ENCODE measurements around the gene FARSA. TPM values are rescaled to one million over a fixed set of nuclear protein-coding genes. Genes with fewer than 3 reads are reported as not detected.

The FARSA gene
- total RNA-seq, 1 donor from 2014 or later: 51.6 TPM

Small RNA genes within 50 kb of the gene (microRNA-seq; reads per million reads assigned to microRNA genes)
- not detected for gene MIR5695 (ENCODE audit: borderline number of aligned reads)
- not detected for gene MIR6515 (ENCODE audit: borderline number of aligned reads)

Other genes starting within 250 kb of the FARSA start
- not detected for gene GNG14, start 245.7 kb downstream of the FARSA start, total RNA-seq
- gene FBXW9, start 237.1 kb downstream of the FARSA start, total RNA-seq: 4.4 TPM
- gene TNPO2, start 209.8 kb downstream of the FARSA start, total RNA-seq: 79.4 TPM
- 139 TPM for gene TRIR, start 199.0 kb downstream of the FARSA start, total RNA-seq
- gene GET3, start 196.2 kb downstream of the FARSA start, total RNA-seq: 57.6 TPM
- gene BEST2, start 181.9 kb downstream of the FARSA start, total RNA-seq: not detected
- 57.7 TPM for gene HOOK2, start 158.2 kb downstream of the FARSA start, total RNA-seq
- gene JUNB, start 142.2 kb downstream of the FARSA start, total RNA-seq: 800 TPM
- 238 TPM for gene PRDX2, start 131.9 kb downstream of the FARSA start, total RNA-seq
- 2.1 TPM for gene THSD8, start 131.6 kb downstream of the FARSA start, total RNA-seq
- gene RNASEH2A, start 127.1 kb downstream of the FARSA start, total RNA-seq: 2.7 TPM
- gene RTBDN, start 99.1 kb downstream of the FARSA start, total RNA-seq: not detected
- gene MAST1, start 95.2 kb downstream of the FARSA start, total RNA-seq: 0.90 TPM
- 28.9 TPM for gene DNASE2, start 52.3 kb downstream of the FARSA start, total RNA-seq
- gene KLF1, start 46.5 kb downstream of the FARSA start, total RNA-seq: not detected
- 23.3 TPM for gene GCDH, start 42.6 kb downstream of the FARSA start, total RNA-seq
- not detected for gene SYCE2, start 14.4 kb downstream of the FARSA start, total RNA-seq
- 877 TPM for gene CALR, start 4.9 kb upstream of the FARSA start, total RNA-seq
- gene RAD23A, start 12.2 kb upstream of the FARSA start, total RNA-seq: 143 TPM
- 19.8 TPM for gene GADD45GIP1, start 23.5 kb upstream of the FARSA start, total RNA-seq
- gene DAND5, start 35.9 kb upstream of the FARSA start, total RNA-seq: not detected
- 166 TPM for gene NFIX, start 61.8 kb upstream of the FARSA start, total RNA-seq
- 11.5 TPM for gene LYL1, start 169.1 kb upstream of the FARSA start, total RNA-seq
- 33.2 TPM for gene TRMT1, start 183.0 kb upstream of the FARSA start, total RNA-seq
- 45.2 TPM for gene NACC1, start 184.6 kb upstream of the FARSA start, total RNA-seq
- gene STX10, start 216.7 kb upstream of the FARSA start, total RNA-seq: 45.4 TPM
- gene IER2, start 216.7 kb upstream of the FARSA start, total RNA-seq: 229 TPM

All from mesenteric fat pad (tissue), 1 donor.